K562 (cell line): ENCODE data around the gene GATB. TPM values are rescaled to one million over a fixed set of nuclear protein-coding genes. Genes with fewer than 3 reads are reported as not detected.

Source experiments
- ATAC-seq: fragments of 200-7000 bp; cut with Tn5 transposase; 3 replicates; pipeline ENCODE4 v1.9.1; 2020; ENCODE audit warnings: moderate library complexity
- BruUV-seq: library from RNA; stranded (reverse); fragments of 400-500 nt; replicated peaks from 2 replicates; lab custom pipeline; 2021; lab: Mats Ljungman, UMichigan
- CTCF ChIA-PET: fragments of 300-600 bp; formaldehyde crosslinking; extraction: SDS; loops from one replicate; lab custom pipeline; 2021; ENCODE audit warnings: low intra/inter-chr PET ratio; lab: Yijun Ruan, JAX
- POLR2A ChIA-PET: fragments of 300-600, 350-650 bp; sonication (Branson Sonifier 250); formaldehyde crosslinking; extraction: SDS; loops from one replicate; lab custom pipeline; 2021; ENCODE audit warnings: antibody characterized with exemption, inconsistent platforms; lab: Yijun Ruan, JAX
- DNase-seq, 4 experiments: peaks; one replicate each; pipeline versions ENCODE4 v3.0.0 to v3.0.0-alpha.2; 2011 to 2018; ENCODE audit warnings: low spot score in 3 of 4, mixed read lengths in 3 of 4; ENCODE audit errors: extremely low read depth in 1 of 4
- FAIRE-seq: peaks from 2 replicates; lab custom pipeline; 2011; peaks lifted over from hg19 to GRCh38; lab: Jason Lieb, UNC
- H2AFZ ChIP-seq: 2 replicates; pipeline ENCODE4 v1.6.0; 2011; ENCODE audit warnings: low read depth, low read length, control low read depth, inconsistent platforms
- H3K27ac ChIP-seq: fragments of 200-600 bp; 3 replicates; pipeline ENCODE4 v1.8.0; 2011; ENCODE audit warnings: low read depth, mild to moderate bottlenecking, control low read depth, inconsistent platforms, low read length, moderate library complexity, mixed read lengths; ENCODE audit errors: extremely low read depth
- H3K27me3 ChIP-seq, 2 experiments: fragments of 300-600 bp in 1 of 2; 2 replicates in 1 of 2; 3 replicates in 1 of 2; pipeline versions ENCODE4 v1.6.0 to v1.8.0; 2011; ENCODE audit warnings: inconsistent platforms in 2 of 2, low read length in 2 of 2, mild to moderate bottlenecking in 1 of 2, mixed read lengths in 1 of 2, moderate library complexity in 1 of 2; ENCODE audit not compliant: control insufficient read depth in 2 of 2, insufficient read depth in 2 of 2
- H3K36me3 ChIP-seq: fragments of 300-600 bp; 3 replicates; pipeline ENCODE4 v1.8.0; 2011; ENCODE audit warnings: mild to moderate bottlenecking, low read length, inconsistent platforms; ENCODE audit not compliant: control insufficient read depth, insufficient read depth
- H3K4me1 ChIP-seq, 2 experiments: fragments of 200-600 bp in 1 of 2; replicated peaks in 1 of 2; 2 replicates in 1 of 2; 3 replicates in 1 of 2; pipeline versions ENCODE4 v1.5.1 to v1.8.0; 2011; ENCODE audit warnings: inconsistent platforms in 2 of 2, low read length in 2 of 2, mild to moderate bottlenecking in 1 of 2, mixed read lengths in 1 of 2, moderate library complexity in 1 of 2; ENCODE audit not compliant: control insufficient read depth in 2 of 2, insufficient read depth in 2 of 2
- H3K4me2 ChIP-seq: 2 replicates; pipeline ENCODE4 v1.6.1; 2011; ENCODE audit warnings: low read length, control low read depth, inconsistent platforms, mixed read lengths; ENCODE audit not compliant: insufficient read depth
- H3K4me3 ChIP-seq: fragments of 200-600 bp; sonication (generic), shearing (Covaris generic); 2 replicates; pipeline ENCODE4 v1.5.1; 2016; ENCODE audit warnings: control low read depth, inconsistent platforms
- H3K79me2 ChIP-seq: fragments of 200-600 bp; 3 replicates; pipeline ENCODE4 v1.8.0; 2011; ENCODE audit warnings: low read length, inconsistent platforms; ENCODE audit not compliant: control insufficient read depth, insufficient read depth
- H3K9ac ChIP-seq, 2 experiments: 2 replicates each; pipeline versions ENCODE4 v1.6.0 to v1.6.1; 2011; ENCODE audit warnings: low read depth in 2 of 2, low read length in 2 of 2, control low read depth in 1 of 2, inconsistent platforms in 1 of 2, mild to moderate bottlenecking in 1 of 2, mixed read lengths in 1 of 2; ENCODE audit not compliant: insufficient read depth in 1 of 2
- H3K9me1 ChIP-seq: one replicate; pipeline ENCODE4 v1.6.0; 2011; ENCODE audit warnings: inconsistent platforms, mild to moderate bottlenecking, low read length, moderate library complexity; ENCODE audit not compliant: control insufficient read depth, insufficient read depth
- H3K9me3 ChIP-seq: replicated peaks from 2 replicates; pipeline ENCODE4 v1.5.1; 2011; ENCODE audit warnings: low read depth, low read length, inconsistent platforms; ENCODE audit not compliant: control insufficient read depth, insufficient read depth
- H4K20me1 ChIP-seq: replicated peaks from 2 replicates; pipeline ENCODE4 v1.6.1; 2011; ENCODE audit warnings: low read length, inconsistent platforms, mixed read lengths; ENCODE audit not compliant: control insufficient read depth, insufficient read depth
- ARID1B ChIP-seq: fragments of 450-650 bp; IDR thresholded peaks from 2 replicates; pipeline ENCODE4 v1.6.1; 2016; ENCODE audit warnings: antibody characterized with exemption, mild to moderate bottlenecking, inconsistent platforms
- CBFA2T2 ChIP-seq: fragments of 450-650 bp; conservative IDR thresholded peaks from 2 replicates; pipeline ENCODE4 v1.6.1; 2017; ENCODE audit warnings: mild to moderate bottlenecking
- CBX1 ChIP-seq: sonication (generic); IDR thresholded peaks from 2 replicates; pipeline ENCODE4 v1.6.1; 2016; ENCODE audit warnings: antibody characterized with exemption, low read depth, mild to moderate bottlenecking
- HDGF ChIP-seq: fragments of 450-650 bp; IDR thresholded peaks from 2 replicates; pipeline ENCODE4 v1.6.1; 2016
- MBD2 ChIP-seq: sonication (generic); IDR thresholded peaks from 2 replicates; pipeline ENCODE4 v1.6.1; 2016; ENCODE audit warnings: low read depth, borderline replicate concordance
- NCOA1 ChIP-seq: fragments of 450-650 bp; IDR thresholded peaks from 2 replicates; pipeline ENCODE4 v1.6.1; 2016; ENCODE audit warnings: low read depth
- NFATC3 ChIP-seq: fragments of 450-650 bp; IDR thresholded peaks from 2 replicates; pipeline ENCODE4 v1.6.1; 2017; ENCODE audit warnings: mild to moderate bottlenecking
- TBP ChIP-seq: optimal IDR thresholded peaks from 2 replicates; pipeline ENCODE3; 2011; ENCODE audit warnings: low read depth, low read length, improper control_type of control experiment
- TEAD2 ChIP-seq: fragments of 450-650 bp; IDR thresholded peaks from 2 replicates; pipeline ENCODE4 v1.6.1; 2016; ENCODE audit warnings: missing genetic modification characterization, control low read depth, missing compliant biosample characterization
- ZC3H11A ChIP-seq: IDR thresholded peaks from 2 replicates; pipeline ENCODE4 v1.6.1; 2012; ENCODE audit warnings: low read depth, low read length, improper control_type of control experiment
- ZNF134 ChIP-seq: fragments of 250-450 bp; sonication (Bioruptor Pico); conservative IDR thresholded peaks from 2 replicates; pipeline ENCODE4 v1.4.0; 2020
- ZNF146 ChIP-seq: IDR thresholded peaks from one replicate; pipeline ENCODE4 v1.6.1; 2018; ENCODE audit warnings: missing compliant biosample characterization; ENCODE audit not compliant: unreplicated experiment
- ZNF23 ChIP-seq: fragments of 250-450 bp; sonication (Bioruptor Pico); IDR thresholded peaks from 2 replicates; pipeline ENCODE4 v1.4.0; 2020; ENCODE audit warnings: mild to moderate bottlenecking
- ZNF232 ChIP-seq: sonication (generic); formaldehyde crosslinking; IDR thresholded peaks from 2 replicates; pipeline ENCODE4 v1.8.0; 2022; ENCODE audit warnings: mild to moderate bottlenecking, missing genetic modification reagents
- ZNF785 ChIP-seq: fragments of 250-450 bp; sonication (Bioruptor Pico); IDR thresholded peaks from 2 replicates; pipeline ENCODE4 v1.4.0; 2020; ENCODE audit warnings: mild to moderate bottlenecking
- WGBS: fragments of 100-300 bp; shearing (Covaris generic); methylation state at CpG from one replicate; pipeline ENCODE4 v1.1.6; 2016; ENCODE audit warnings: low coverage, mixed read lengths; ENCODE audit not compliant: insufficient coverage; ENCODE audit errors: missing lambda C conversion rate; 5-methylcytosine and 5-hydroxymethylcytosine counted together
- in situ Hi-C: fragments of 300-500 bp; cut with MboI; formaldehyde crosslinking; loops from 4 replicates; pipeline ENCODE4 v1.15.0; 2018; ENCODE audit warnings: inconsistent platforms, mixed read lengths
- intact Hi-C: fragments of 100-400 bp; cut with micrococcal nuclease; formaldehyde crosslinking; loops from 2 replicates; pipeline ENCODE4 v1.14.2; 2022
- polyA plus RNA-seq, 8 experiments: library from polyadenylated mRNA; depleted of rRNA in 4 of 8; stranded (reverse) in 5 of 8; unstranded in 3 of 8; fragments of >200 nt; fragmentation: Nextera tagmentation in 2 of 8; fragmentation: Illumina TruSeq in 1 of 8; extraction: Ambion mirVana in 2 of 8; extraction: Trizol in 1 of 8; gene quantifications; 2 replicates each; pipeline versions ENCODE4 v1.2.1 to v1.2.3, GENCODE V29; 2011 to 2014; ENCODE audit warnings: inconsistent platforms in 1 of 8, missing spikeins in 1 of 8
- total RNA-seq, 7 experiments: library from RNA; depleted of rRNA in 6 of 7; stranded (reverse); fragments of >200 nt in 6 of 7; fragmentation: Illumina TruSeq in 2 of 7; extraction: Trizol in 2 of 7; gene quantifications; 2 replicates each; pipeline versions ENCODE4 v1.2.1 to v1.2.3, GENCODE V29; 2011 to 2021; ENCODE audit warnings: low replicate concordance in 1 of 7
- TF ChIP-seq, protein P1 (sequence below): fragments of 250-450 bp; sonication (Bioruptor Pico); IDR thresholded peaks from 2 replicates; pipeline ENCODE4 v1.4.0; 2020
- TF ChIP-seq, protein P2 (sequence below): sonication (generic); formaldehyde crosslinking; IDR thresholded peaks from 2 replicates; pipeline ENCODE4 v1.5.0; 2020; ENCODE audit warnings: missing genetic modification reagents

Gene GATB
- total and polyA plus RNA-seq, 9 of the 15 experiments (the other 6 are each of a cell fraction or from before 2014, with no cell fraction given), result 15.3 to 31.8 (median 26.2) TPM

DNA sequence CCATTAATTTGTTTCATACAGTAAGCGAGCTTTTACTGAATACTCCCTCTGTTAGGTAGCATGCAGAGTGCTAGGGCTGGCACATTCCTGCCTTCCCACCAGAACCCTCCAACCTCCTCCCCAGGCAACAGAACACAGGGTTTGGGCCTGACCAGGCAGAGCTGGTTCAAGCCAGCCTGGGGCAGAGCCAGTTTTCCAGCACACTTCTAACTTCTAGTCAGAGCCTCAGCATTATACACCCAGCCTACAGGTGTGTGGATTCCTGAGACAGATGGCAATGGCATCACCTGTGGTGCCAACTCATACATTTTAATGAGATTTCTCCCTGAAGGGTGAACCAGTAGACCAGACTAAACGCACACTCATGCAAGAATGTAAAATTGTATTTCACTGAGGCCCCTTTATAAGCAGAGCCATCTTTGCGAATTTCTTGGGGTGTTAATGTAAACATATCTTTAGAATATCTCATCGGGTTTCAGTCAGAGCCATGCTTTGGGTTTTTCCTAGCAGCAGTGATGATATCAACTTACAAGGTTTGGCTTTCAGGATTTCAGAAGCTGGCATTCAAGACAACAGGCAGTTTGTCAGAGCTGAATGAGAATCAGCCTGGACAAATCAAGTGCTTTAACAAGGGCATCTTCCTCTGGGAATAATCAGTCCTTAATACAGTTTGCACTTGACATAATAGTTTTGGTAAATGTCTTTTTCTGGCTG, 92.0 kb downstream of the GATB start (continued):
- TF ChIP-seq, protein P1, sequence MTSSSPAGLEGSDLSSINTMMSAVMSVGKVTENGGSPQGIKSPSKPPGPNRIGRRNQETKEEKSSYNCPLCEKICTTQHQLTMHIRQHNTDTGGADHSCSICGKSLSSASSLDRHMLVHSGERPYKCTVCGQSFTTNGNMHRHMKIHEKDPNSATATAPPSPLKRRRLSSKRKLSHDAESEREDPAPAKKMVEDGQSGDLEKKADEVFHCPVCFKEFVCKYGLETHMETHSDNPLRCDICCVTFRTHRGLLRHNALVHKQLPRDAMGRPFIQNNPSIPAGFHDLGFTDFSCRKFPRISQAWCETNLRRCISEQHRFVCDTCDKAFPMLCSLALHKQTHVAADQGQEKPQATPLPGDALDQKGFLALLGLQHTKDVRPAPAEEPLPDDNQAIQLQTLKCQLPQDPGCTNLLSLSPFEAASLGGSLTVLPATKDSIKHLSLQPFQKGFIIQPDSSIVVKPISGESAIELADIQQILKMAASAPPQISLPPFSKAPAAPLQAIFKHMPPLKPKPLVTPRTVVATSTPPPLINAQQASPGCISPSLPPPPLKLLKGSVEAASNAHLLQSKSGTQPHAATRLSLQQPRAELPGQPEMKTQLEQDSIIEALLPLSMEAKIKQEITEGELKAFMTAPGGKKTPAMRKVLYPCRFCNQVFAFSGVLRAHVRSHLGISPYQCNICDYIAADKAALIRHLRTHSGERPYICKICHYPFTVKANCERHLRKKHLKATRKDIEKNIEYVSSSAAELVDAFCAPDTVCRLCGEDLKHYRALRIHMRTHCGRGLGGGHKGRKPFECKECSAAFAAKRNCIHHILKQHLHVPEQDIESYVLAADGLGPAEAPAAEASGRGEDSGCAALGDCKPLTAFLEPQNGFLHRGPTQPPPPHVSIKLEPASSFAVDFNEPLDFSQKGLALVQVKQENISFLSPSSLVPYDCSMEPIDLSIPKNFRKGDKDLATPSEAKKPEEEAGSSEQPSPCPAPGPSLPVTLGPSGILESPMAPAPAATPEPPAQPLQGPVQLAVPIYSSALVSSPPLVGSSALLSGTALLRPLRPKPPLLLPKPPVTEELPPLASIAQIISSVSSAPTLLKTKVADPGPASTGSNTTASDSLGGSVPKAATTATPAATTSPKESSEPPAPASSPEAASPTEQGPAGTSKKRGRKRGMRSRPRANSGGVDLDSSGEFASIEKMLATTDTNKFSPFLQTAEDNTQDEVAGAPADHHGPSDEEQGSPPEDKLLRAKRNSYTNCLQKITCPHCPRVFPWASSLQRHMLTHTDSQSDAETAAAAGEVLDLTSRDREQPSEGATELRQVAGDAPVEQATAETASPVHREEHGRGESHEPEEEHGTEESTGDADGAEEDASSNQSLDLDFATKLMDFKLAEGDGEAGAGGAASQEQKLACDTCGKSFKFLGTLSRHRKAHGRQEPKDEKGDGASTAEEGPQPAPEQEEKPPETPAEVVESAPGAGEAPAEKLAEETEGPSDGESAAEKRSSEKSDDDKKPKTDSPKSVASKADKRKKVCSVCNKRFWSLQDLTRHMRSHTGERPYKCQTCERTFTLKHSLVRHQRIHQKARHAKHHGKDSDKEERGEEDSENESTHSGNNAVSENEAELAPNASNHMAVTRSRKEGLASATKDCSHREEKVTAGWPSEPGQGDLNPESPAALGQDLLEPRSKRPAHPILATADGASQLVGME (CRISPR knock-in tag), result no peak
- TF ChIP-seq ZC3H11A, result no peak

DNA sequence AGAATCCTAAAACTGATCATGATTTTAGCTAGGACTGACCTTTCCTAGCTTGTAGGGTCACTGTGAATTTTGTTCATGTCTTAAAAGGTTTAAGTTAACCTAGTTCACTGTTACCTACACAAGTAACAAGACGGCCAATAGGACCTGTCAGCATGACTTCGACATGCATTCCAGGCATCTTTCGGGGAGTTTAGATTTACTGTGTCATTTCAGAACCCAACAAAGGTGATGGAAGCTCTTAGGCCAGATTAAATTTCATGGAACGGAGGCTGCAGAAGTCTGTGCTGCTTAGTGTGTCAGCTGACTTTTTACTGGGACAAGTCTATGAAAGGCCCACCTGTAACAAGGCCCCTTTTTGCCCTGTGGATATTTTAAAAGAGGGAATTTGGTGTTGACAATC, 93.1 kb downstream of the GATB start:
- Histone ChIP-seq H3K4me3 (no peak overlapping the region), H3K9me1 (no peaks in the 10 kb centered on the region), H3K79me2 (no peaks in the 10 kb centered on the region), H3K36me3 (no peaks in the 10 kb centered on the region), H2AFZ (no peak overlapping the region), H3K4me2 (no peak overlapping the region), H3K9ac (no peak overlapping the region), H3K27ac (no peak overlapping the region), H3K4me1 (peaks cover 14 to 18% of the 10 kb centered on the region in 2 experiments), H3K9me3 (no peaks in the 10 kb centered on the region), H3K27me3 (peaks cover 15 to 20% of the 10 kb centered on the region in 2 experiments; a peak in 4 of 5 replicates), H4K20me1 (peaks cover 6% of the 10 kb centered on the region; the same call in 1 of the 2 replicates)
- ChIA-PET CTCF (no interaction called here), POLR2A (interaction anchor here (1.7 kb wide), 1 partner anchor 17 kb away, joined by 3 read pairs; no protein-coding TSS in a partner anchor)
- whole genome bisulfite sequencing, result 38% methylated on average over 4 of the region's 4 CpGs
- BruUV-seq, result no TSS peak
- FAIRE-seq, result no peak
- ATAC-seq, result no peak
- in situ Hi-C loops, result no loop called here
- no peak for DNase-seq
- intact Hi-C loops, result no loop called here
- TF ChIP-seq CBX1 (no peak), ARID1B (no peak), NFATC3 (no peak), ZNF232 (CRISPR knock-in tag) (no peak), ZNF134 (CRISPR knock-in tag) (no peak), TEAD2 (tag) (no peak), NCOA1 (no peak), CBFA2T2 (no peak), TBP (no peak), ZNF146 (no peak), HDGF (no peak), ZNF785 (CRISPR knock-in tag) (no peak), MBD2 (no peak), ZNF23 (CRISPR knock-in tag) (no peak)
- TF ChIP-seq, protein P2, sequence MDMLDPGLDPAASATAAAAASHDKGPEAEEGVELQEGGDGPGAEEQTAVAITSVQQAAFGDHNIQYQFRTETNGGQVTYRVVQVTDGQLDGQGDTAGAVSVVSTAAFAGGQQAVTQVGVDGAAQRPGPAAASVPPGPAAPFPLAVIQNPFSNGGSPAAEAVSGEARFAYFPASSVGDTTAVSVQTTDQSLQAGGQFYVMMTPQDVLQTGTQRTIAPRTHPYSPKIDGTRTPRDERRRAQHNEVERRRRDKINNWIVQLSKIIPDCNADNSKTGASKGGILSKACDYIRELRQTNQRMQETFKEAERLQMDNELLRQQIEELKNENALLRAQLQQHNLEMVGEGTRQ, result no peak
